ENCODE measurements around the gene KLHL29.

Gene KLHL29

DNA sequence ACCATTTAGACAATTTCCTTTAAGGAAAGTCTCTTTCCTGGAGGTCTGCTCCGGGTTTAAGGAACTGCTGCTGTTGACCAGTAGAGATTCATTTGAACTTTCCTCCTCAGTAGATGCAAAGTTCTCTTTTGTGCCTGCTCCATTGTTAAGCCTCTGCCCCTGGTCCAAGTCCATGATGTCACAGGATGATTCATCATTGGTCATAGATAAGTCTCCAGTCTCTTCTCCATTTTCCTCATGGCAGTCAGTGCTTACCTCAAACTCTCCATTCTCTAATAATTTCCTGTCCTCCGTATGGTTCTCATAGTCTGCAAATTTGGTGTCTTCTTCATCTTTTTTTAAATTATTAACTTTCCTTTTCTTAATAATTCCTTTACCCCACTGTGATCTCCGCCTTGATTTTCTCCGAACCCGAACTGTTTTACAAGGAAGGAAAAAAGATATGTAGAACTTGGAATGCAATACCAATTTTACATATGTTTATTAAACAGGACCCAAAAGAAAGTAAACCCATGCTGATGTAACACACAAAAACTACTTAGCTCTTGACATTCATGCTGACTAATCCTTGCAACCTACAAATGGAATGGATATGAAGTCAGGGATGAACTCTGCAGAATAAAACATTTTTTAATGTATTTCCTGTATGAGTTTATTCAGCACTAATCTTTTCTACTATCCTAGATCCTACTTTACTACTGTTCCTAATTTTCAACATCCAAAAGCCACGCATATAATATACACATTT, 372.9 kb downstream of the KLHL29 start:
- Histone ChIP-seq H3K36me3 (ENCODE audit: control insufficient read depth, insufficient read depth, low read length) (no peaks in the 10 kb centered on the region), H3K4me1 (ENCODE audit: control insufficient read depth, insufficient read depth, low read length) (no peaks in the 10 kb centered on the region), H3K9me3 (ENCODE audit: control insufficient read depth, insufficient read depth, low read length) (no peaks in the 10 kb centered on the region), H3K27me3 (ENCODE audit: control insufficient read depth, insufficient read depth, low read length) (no peaks in the 10 kb centered on the region), H3K9ac (ENCODE audit: low read depth, low read length) (no peak overlapping the region), H3K4me3 (ENCODE audit: low read depth, low read length) (no peak overlapping the region)
